Chondrocyte (in vitro differentiated cells): ENCODE data around the gene RAB5B. TPM values are rescaled to one million over a fixed set of nuclear protein-coding genes. Genes with fewer than 3 reads are reported as not detected.
A peak's percentile ranks its signal among the peaks of the same experiment; 100 is the strongest.

Source experiments
- DNase-seq: peaks from one replicate; pipeline ENCODE4 v3.0.0; 2021; ENCODE audit warnings: mixed read lengths, low spot score
- H3K27ac Mint-ChIP-seq: one replicate; pipeline ENCODE4 v1.8.0; 2021; ENCODE audit warnings: mild to moderate bottlenecking, moderate library complexity, mixed read lengths; ENCODE audit not compliant: unreplicated experiment
- H3K27me3 Mint-ChIP-seq: 2 replicates; pipeline ENCODE4 v1.8.0; 2021; ENCODE audit warnings: low read depth, mixed read lengths
- H3K36me3 Mint-ChIP-seq: 2 replicates; pipeline ENCODE4 v1.8.0; 2021; ENCODE audit warnings: low read depth, mixed read lengths
- H3K4me1 Mint-ChIP-seq: 2 replicates; pipeline ENCODE4 v1.8.0; 2021; ENCODE audit warnings: low read depth, mild to moderate bottlenecking, mixed read lengths
- H3K4me3 Mint-ChIP-seq: one replicate; pipeline ENCODE4 v1.8.0; 2021; ENCODE audit warnings: mild to moderate bottlenecking, moderate library complexity, mixed read lengths; ENCODE audit not compliant: unreplicated experiment
- H3K9me3 Mint-ChIP-seq: 2 replicates; pipeline ENCODE4 v1.8.0; 2021; ENCODE audit warnings: low read depth, mixed read lengths
- total RNA-seq: library from RNA; stranded (reverse); gene quantifications from 3 replicates; pipeline ENCODE4 v1.2.1, GENCODE V29; 2021
- TF ChIP-seq, protein P1 (sequence below): fragments of 200-600 bp; sonication (generic); IDR thresholded peaks from 2 replicates; pipeline ENCODE4 v1.5.0; 2021; ENCODE audit warnings: antibody characterized with exemption, mild to moderate bottlenecking, moderate library complexity

Gene RAB5B
- total RNA-seq, 1 donor from 2014 or later = 105 TPM

DNA sequence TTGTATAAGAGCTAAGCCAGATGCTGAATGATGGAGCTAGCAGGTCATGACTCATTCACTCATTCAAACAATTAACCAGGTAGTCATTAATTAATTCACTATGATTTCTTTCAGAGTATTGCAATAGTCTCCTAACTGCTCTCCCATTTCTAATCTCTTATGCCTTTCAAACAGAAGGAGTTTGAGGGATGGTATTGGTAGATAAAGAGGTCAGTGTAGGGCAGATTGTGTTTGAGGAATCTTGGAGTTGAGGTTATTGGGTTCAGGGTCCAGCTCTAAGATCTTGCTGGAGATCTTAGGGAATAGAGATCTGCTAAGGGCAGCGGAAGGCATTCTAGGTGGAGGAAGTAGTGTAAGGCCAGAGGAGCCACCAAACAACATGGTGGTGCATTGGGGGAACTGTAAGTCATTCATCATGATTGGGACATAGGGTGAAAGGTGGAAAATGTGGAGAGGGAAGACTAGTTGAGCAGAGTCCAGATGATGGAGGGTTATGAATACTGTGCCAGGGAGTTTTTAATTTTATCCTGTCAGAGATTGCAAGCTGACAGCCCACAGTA lies 31.2 kb upstream of the RAB5B start:
- Mint-ChIP-seq H3K27ac (no peak overlapping the region), H3K36me3 (peaks cover 45% of the 10 kb centered on the region), H3K4me3 (no peak overlapping the region), H3K27me3 (no peaks in the 10 kb centered on the region), H3K4me1 (peaks cover 10% of the 10 kb centered on the region), H3K9me3 (no peaks in the 10 kb centered on the region)
- TF ChIP-seq, protein P1, sequence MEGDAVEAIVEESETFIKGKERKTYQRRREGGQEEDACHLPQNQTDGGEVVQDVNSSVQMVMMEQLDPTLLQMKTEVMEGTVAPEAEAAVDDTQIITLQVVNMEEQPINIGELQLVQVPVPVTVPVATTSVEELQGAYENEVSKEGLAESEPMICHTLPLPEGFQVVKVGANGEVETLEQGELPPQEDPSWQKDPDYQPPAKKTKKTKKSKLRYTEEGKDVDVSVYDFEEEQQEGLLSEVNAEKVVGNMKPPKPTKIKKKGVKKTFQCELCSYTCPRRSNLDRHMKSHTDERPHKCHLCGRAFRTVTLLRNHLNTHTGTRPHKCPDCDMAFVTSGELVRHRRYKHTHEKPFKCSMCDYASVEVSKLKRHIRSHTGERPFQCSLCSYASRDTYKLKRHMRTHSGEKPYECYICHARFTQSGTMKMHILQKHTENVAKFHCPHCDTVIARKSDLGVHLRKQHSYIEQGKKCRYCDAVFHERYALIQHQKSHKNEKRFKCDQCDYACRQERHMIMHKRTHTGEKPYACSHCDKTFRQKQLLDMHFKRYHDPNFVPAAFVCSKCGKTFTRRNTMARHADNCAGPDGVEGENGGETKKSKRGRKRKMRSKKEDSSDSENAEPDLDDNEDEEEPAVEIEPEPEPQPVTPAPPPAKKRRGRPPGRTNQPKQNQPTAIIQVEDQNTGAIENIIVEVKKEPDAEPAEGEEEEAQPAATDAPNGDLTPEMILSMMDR = no peak
- DNase-seq = no peak

DNA sequence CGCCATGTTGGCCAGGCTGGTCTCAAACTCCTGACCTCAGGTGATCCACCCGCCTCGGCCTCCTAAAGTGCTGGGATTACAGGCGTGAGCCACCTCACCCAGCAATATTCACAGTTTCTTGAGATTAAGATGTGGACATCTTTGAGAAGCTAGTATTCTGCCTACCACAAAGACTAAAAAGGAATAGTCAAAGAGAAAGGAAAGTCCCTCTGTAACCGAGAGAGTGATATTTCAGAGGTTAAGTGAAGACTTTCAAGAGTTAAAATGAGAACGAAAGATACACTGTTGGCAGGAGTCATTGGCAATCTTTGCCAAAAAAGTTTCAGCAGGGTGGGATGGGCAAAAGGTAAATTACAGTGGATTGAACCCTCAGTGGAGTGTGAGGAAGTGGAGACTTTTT lies 27.3 kb upstream of the RAB5B start:
- Mint-ChIP-seq H3K4me1 (no peaks in the 10 kb centered on the region), H3K9me3 (no peaks in the 10 kb centered on the region), H3K27ac (no peak overlapping the region), H3K27me3 (no peaks in the 10 kb centered on the region), H3K4me3 (no peak overlapping the region), H3K36me3 (peaks cover 46% of the 10 kb centered on the region)
- no peak for DNase-seq
- TF ChIP-seq, protein P1 = no peak

DNA sequence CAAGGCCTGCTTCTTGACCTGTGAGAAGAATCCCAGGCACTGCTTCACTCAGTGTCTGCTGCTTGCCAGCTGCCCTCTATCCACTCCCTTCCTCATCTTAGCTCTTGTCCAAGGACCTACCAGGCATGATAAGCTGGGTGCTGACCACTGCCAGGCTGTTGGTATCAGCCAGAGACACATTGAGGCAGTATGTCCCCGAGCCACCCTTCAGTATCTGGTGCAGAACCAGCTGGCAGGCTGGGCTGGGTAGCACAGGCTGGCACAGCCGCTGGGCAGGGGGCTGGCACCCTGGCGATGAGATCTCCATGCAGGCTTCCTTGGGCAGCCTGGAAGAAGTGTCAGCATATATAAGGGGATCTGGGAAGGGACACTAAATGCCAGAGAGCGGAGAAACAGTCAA lies 18.5 kb upstream of the RAB5B start:
- Mint-ChIP-seq H3K27me3 (no peaks in the 10 kb centered on the region), H3K36me3 (peaks cover 22% of the 10 kb centered on the region), H3K27ac (no peak overlapping the region), H3K4me3 (no peak overlapping the region), H3K4me1 (peaks cover 3% of the 10 kb centered on the region), H3K9me3 (no peaks in the 10 kb centered on the region)
- TF ChIP-seq, protein P1 = no peak
- DNase-seq = no peak

DNA sequence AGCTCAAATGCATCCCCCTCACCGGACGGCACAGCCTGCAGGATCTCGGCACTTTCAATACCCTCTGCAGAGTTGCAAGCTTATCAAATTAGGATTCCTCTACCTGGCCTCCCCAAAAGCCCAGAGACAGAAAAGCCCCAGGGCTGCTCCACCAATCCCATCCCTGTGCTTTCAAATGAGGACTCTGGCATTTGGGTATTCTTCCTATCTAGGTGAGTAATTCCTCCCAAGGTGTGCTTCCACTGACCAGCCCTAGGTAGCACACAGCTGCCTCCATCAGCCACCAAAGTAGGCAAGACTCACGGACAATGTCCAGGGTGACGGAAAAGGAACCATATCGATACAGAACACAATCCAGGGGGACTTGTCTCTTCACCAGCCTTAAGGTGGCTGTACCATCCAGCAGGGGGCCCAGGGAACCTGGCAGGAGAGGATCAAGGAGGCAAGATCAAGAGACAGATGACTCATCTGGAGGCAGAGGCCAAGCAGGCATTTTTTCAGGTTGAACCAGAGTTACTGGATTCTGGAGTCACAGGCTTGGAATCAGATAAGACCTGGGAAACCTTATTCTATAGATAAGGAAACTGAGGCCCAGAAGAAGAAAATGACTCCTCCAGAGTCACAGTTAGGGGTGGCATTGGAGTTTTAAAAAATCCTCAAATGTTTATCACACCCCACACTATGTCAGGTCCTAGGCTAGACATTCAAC lies 17.9 kb upstream of the RAB5B start:
- Mint-ChIP-seq H3K9me3 (no peaks in the 10 kb centered on the region), H3K4me3 (no peak overlapping the region), H3K27me3 (no peaks in the 10 kb centered on the region), H3K4me1 (peaks cover 3% of the 10 kb centered on the region), H3K36me3 (peaks cover 22% of the 10 kb centered on the region), H3K27ac (no peak overlapping the region)
- TF ChIP-seq, protein P1 = peak; percentile 48
- DNase-seq = no peak

DNA sequence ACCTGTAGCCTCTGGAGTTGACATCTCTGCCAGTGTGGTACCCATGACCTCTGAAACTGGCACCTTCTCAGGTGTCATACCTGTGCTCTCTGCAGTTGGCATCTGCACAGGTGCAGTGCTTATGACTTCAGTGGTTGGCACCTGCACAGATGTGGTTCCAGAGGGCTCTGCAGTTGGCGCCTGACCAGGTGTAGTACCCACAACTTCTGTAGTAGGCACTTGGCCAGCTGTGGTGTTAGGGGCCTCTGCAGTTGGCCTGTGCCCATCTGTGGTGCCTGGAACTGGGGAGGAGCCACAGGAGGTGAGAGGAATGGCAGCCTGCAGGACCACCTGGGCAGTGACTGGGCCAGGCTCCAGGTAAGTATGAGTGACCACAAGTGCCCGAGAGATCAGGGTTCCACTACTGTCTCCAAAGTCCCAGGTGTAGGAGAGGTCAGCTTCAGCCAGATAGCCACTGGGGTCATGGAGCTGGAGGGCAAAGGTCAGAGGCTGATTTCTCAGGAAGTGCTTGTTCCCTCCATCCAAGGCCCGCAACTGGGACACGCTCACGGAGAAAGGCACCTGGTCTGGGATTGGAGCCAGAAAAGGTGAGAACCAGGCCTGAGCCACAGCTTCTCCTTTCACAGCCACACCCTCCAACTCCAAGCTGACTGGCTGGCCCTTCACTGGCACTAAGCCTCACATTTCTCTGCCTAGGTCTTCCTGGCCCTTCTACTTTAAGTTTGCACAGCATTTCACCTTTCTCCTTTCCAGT lies 16.6 kb upstream of the RAB5B start:
- Mint-ChIP-seq H3K27ac (no peak overlapping the region), H3K9me3 (no peaks in the 10 kb centered on the region), H3K4me3 (no peak overlapping the region), H3K27me3 (no peaks in the 10 kb centered on the region), H3K36me3 (peaks cover 11% of the 10 kb centered on the region), H3K4me1 (peaks cover 3% of the 10 kb centered on the region)
- TF ChIP-seq, protein P1 = no peak
- no peak for DNase-seq
